Activated CD4-positive, CD25-positive, alpha-beta regulatory T cell treated with anti-CD3 and anti-CD28 coated beads, Interleukin-2, amount 50 U/mL, for 16 hours (primary cell): Measurements from ENCODE around the gene YIPF4.
"Not testable (repeated sequence)": the region's sequence is repeated elsewhere in the genome, so short reads cannot be mapped to it uniquely, and the experiment has no call there.

ENCODE experiments used
- DNase-seq: peaks from one replicate; pipeline ENCODE4 v3.0.0-alpha.2; 2020; ENCODE audit warnings: low read depth, low spot score

YIPF4 gene

DNA sequence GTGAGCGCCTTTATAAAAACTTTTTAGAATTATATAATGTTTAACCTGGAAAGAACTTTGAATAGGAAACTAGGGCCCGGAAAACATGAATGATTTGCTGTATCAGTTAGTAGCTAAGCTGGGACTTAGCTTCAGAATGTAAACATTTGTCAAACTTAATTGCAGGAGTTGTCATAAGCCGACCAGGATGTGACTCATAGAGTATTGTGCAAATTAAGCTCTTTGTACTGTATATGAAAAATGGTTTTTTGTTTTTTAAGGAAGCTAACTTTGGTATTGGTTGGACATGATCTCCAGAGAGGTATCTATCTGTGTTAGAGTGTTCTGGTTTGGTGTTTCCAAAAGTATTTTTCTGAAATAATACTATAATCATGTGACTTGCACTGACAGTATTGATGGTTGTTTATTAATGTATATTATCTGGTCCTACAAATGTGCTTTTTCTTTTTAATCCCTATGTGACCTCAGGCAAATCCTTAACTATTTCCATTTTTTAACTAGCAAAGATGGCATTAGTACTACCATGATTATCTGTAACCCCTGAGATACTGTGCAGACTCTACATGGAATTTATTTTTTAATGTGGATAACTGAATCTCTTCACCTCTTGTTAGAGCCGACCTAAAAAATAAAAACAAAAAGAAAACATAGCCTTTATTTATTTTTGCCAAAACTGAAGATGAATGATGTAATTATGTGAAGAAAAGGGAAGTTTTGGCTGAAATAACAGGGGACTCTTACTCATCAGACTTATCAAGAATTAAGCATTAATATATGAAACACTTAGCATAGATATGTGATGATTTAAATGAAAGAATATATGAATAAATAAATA is 11.7 kb downstream of the YIPF4 start:
- DNase-seq: no peak

DNA sequence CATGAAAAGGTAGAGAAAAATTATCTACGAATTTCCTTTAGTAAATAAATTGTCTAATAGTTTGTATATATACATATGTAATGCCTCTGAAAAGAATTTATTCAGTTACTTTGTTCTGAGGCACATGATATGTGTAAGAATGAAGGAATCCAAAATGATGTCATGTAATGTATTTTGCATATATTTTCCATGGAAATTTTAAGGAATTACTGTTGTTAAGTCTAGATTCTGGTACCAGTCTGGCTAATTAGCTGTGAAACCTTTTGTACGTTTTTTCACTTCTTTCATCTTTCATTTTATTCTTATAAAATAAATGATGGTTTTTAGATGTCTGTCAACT is 12.3 kb downstream of the YIPF4 start:
- no peak for DNase-seq

DNA sequence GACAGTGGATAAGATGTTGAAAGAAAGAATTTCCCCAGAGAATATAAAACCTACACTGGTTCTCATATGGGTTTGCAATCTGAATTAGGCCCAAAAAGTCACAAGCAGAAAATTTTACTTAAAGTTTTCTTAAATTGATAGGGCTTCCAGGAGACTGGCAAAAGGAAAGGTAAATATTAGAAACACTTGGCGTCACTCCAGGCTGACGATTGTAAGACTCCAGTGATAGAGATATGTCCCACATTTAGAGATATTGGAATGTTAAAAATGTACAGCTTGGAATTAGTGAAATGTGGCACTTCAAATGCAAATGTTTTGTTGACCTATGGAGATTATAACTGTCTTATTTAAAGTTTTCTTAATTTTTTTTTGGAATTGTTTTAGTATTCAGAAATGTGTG is 14.0 kb downstream of the YIPF4 start:
- no peak for DNase-seq

DNA sequence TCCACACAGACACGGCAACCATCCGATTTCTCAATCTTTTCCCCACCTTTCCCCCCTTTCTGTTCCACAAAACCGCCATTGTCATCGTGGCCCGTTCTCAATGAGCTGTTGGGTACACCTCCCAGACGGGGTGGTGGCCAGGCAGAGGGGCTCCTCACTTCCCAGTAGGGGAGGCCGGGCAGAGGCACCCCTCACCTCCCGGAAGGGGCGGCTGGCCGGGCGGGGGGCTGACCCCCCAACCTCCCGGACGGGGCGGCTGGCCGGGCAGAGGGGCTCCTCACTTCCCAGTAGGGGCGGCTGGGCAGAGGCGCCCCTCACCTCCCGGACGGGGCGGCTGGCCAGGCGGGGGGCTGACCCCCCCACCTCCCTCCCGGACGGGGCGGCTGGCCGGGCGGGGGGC is 15.8 kb downstream of the YIPF4 start:
- not testable (repeated sequence) for DNase-seq

DNA sequence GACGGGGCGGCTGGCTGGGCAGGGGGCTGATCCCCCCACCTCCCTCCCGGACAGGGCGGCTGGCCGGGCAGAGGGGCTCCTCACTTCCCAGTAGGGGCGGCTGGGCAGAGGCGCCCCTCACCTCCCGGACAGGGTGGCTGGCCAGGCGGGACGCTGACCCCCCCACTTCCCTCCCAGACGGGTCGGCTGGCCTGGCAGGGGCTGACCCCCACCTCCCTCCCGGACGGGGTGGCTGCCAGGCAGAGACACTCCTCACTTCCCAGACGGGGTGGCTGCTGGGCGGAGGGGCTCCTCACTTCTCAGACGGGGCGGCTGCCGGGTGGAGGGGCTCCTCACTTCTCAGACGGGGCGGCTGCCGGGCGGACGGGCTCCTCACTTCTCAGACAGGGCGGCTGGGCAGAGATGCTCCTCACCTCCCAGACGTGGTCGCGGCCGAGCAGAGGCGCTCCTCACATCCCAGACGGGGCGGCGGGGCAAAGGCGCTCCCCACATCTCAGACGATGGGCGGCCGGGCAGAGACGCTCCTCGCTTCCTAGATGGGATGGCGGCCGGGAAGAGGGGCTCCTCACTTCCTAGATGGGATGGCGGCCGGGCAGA is 16.4 kb downstream of the YIPF4 start:
- DNase-seq: not testable (repeated sequence)

DNA sequence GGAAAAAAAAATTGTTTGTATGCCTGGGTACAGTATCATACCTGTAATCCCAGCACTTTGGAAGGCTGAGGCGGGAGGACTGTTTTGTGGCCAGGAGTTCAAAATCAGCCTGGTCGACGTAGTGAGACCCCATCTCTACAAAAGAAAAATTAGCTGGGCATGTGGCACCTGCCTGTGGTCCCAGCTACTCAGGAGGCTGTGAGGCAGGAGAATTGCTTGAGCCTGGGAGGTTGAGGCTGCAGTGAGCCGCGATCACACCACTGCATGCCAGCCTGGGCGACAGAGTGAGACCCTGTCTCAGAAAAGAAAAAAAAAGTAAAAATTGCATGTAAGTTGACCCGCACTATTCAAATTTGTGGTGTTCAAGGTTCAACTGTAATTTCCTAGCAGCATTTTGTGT is 32.9 kb downstream of the YIPF4 start:
- no peak for DNase-seq

DNA sequence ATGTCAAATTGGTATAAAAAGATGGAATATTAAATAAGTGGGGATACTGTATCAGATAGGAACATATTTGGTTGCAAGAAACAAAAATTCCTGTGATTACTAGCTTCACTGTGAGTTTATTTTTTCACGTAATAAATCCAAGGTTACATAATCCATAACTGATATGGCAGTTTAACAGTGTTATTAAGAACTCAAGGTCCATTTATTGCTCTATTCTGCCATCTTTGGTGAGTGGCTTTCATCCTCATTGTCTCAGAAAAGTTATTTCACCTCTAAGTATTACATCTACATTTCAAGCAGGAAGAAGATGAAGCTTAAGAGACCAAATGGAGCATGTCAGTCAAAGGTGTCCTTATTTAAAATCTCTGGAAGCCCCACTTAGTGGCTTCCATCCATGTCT is 37.2 kb downstream of the YIPF4 start:
- no peak for DNase-seq

DNA sequence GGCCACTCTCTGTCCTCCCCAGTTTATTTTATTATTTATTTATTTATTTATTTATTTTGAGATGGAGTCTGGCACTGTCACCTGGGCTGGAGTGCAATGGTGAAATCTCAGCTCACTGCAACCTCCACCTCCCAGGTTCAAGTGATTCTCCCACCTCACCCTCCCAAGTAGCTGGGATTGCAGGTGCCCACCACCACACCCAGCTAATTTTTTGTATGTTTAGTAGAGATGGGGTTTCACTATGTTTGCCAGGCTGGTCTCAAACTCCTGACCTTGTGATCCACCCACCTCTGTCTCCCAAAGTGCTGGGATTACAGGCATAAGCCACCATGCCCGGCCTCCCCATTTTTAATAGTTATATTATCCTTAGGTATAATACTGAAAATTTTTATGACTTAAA is 51.0 kb downstream of the YIPF4 start:
- DNase-seq: not testable (repeated sequence)

DNA sequence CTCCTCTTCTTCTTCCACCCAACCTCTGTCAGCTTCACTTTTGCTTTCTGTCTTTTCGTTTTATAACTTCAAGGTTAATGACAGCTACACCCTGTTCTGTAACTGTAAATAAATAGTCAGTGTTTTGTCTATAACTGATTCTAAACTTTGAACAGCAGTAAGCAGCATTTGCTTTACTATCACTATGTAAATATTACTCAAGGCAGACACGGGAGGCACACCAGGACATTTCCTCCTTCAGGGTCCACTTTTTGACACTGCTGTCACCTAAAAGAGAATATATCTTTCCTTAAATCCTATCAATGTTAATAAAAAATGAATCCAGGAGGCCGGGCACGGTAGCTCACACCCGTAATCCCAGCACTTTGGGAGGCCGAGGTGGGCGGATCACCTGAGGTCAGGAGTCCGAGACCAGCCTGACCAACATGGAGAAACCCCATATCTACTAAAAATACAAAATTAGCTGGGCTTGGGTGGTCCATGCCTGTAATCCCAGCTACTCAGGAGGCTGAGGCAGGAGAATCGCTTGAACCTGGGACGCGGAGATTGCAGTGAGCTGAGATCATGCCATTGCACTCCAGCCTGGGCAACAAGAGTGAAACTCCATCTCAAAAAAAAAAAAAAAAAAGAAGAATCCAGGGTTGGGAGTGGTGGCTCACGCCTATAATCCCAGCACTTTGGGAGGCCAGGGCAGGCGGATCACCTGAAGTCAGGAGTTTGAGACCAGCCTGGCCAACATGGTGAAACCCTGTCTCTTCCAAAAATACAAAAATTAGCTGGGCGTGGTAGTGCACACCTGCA is 51.7 kb downstream of the YIPF4 start:
- not testable (repeated sequence) for DNase-seq

DNA sequence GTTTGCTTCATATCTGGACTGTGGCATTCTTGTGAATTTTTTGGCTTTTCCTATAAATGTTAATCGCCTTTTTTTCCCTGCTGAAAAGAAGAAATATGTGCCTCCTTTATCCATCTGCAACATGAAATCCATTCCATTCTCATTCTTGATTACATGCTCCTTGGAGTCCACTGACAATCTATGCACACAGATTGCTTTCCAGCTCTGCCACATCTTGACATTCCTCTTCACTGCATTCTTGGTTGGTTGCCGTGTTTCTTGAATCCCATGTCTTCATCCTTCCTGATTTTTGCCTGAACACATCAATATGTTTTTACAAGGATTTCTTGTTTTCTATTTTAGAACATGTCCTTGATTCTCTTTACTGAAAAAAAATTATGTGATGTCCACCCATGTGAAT is 52.4 kb downstream of the YIPF4 start:
- no peak for DNase-seq

DNA sequence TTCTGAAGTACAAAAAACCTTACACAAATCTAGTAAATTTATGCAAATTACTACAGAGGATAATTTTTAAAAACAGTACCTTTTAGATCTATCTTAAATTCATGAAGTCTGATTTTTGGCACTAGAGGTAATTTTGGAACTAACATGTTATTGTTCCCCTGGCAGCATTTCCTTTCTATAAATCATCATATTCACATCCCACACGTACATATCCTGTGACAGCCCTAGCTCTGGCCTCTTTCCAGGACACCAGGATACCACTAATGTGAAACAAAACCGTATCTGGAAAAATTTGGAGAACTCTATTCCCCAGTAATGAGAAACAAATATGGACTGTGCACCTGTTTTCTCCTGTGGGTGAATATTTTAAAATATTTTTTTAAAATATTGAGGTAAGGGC is 65.1 kb downstream of the YIPF4 start:
- no peak for DNase-seq

DNA sequence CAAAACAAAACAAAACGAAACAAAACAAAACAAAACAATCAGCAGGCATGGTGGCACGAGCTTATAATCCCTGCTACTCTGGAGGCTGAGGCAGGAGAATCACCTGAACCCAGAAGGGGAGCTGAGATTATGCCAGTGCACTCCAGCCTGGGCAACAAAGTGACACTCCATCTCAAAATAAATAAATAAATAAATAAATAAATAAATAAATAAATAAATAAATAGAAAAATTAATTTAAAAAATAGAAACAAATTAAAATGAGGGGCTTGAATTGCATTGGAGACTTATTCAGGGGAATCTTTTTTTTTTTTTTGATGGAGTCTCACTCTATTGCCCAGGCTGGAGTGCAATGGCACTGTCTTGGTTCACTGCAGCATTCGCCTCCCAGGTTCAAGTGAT is 73.1 kb downstream of the YIPF4 start:
- not testable (repeated sequence) for DNase-seq

DNA sequence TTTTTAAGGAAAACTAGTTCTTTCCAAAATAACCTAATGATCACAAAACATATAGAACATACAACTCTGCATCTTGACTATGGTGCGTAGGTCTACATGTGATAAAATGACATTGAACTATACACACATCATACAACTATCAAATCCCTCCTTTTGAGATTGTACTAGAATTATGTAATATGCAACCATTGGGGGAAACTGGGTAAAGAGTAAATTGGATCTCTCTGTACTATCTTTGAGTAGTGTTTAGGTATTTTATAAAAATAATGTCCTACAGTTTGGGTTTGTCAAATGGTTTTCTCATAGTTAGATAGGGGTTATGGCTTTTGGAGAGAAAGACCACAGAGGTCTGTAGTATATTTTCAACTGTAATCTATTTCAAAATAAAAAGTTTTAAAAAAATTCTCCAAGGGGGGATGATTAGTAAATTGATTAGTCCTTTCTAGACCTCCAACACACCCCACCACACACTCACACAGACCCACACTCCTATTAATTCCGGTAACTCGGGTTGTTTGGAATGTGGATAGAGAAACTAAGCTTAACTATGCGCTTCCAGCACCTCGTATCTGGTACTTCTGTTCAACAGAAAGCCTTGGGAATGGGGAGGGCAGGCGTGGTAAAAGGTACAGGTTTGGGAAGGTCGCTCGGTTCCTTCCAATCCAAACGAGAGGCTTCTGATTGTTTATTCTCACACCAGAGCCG is 78.4 kb downstream of the YIPF4 start:
- DNase-seq: no peak

DNA sequence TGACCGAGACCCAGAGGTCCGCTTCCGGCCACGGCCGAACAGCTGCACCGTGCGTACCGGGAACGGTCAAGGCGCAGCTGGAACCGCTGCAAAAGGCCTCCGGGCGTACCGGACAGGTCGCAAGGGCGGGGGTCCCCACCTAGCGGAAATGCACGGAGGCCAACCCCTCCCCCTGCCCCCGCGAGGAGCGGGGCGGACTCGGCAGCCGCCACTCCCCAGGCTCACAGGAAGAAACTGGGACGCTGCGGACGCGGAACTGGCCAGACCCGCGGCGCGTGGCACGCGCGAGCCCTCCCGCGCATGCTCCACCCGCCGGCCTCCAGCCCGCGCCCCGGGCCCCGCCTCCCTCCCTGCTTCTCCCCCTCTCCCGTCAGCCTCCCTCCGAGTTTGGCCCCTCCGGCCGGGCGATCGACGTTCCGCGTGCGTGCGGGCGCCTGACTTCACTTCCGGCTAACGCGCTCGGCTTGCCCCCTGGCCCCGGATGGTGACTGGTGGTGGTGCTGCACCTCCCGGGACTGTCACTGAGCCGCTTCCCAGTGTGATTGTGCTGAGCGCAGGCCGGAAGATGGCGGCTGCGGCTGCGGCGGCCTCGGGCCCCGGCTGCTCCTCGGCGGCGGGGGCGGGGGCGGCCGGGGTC is 79.1 kb downstream of the YIPF4 start, which contains the start of gene BIRC6:
BIRC6 (plus strand) TSS at position 343 of the 637 bp plus-strand sequence; CDS start at position 482, 139 bp downstream.
- DNase-seq: peak; percentile 81

DNA sequence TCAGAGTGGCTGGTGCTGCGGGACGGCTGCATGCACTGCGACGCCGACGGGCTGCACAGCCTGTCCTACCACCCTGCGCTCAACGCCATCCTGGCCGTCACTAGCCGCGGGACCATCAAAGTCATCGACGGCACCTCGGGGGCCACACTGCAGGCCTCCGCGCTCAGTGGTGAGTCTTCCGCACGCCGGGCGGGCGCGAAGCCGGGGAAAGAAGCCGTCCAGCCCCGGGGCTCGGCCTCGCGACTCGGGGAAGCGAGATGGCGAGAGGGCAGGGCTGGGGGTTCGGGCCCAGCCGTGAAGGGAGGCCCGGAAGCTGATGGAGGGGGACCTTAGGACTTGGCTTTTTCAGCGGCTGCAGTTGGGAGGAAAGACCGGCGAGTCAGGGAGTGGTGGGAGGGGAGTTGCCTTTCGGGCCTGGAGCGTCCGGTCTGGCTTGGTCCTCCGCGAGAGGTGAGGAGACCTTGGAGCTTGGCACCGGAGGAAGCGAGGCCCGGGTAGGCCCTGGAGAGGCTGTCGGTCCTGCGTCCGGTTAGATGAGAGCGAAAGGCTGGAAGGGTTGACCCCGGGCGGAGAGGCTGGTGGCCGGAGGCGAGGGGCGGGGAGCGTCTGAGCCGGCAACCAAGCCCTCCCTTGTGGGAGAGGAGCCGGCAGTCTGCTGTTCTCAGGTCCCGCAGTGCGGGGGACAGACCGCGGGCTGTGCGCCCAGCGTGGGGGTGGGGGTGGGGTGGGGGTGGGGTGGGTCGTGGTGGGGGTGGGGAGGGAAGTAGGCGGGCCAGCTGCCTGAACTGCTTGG is 79.8 kb downstream of the YIPF4 start:
- peak; percentile 2 for DNase-seq

DNA sequence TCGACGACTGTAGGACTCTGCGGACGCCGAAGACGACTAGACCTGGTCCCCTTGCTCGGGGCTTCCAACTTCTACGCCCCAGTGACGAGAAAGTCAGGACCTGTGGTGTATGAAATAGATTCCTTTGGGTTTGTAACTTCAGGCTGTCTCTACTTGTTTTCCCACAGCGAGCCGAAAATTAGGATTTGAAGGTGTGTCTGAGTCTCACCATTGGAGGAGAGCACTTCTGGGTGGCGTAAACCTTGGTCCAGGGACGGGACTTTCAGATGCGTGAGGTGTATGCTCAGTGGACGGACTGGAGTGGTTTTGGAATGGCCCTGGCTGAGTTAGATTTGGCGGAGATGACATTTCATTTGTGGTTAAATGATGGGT is 80.4 kb downstream of the YIPF4 start:
- peak; percentile 1 for DNase-seq

DNA sequence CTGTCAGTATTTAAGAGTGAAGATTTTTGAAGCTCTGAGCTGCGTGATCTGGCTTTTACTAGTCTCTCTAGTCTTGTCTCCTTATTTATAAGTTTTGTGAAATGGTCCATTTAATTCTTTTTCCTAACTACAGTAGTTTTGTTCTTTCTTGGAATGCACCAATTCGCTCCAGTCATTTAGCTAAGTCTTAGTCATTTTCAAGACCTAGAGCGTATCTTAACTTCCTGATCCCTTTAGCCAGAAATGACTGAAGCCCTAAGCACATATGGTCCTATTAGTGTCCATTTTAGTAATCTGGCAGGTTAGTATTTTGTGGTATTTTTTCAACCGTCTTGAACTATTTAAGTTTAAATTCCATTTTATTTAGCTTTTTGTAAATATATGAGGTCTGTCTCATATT is 82.7 kb downstream of the YIPF4 start:
- DNase-seq: no peak

DNA sequence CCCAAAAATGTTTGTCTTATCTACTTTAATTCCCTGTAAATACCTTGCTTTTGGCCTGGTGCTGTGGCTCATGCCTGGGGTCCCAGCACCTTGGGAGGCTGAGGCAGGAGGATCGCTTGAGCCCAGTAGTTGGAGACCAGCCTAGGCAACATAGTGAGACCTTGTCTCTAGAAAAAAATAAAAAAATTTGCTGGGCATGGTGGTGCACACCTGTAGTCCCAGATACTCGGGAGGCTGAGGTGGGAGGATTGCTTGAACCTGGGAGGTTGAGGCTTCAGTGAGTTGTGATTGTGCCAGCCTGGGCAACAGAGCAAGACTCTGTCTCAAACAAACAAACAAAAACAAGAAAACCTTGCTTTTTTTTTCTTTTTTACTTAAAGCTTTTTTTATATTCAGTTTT is 85.3 kb downstream of the YIPF4 start:
- not testable (repeated sequence) for DNase-seq

DNA sequence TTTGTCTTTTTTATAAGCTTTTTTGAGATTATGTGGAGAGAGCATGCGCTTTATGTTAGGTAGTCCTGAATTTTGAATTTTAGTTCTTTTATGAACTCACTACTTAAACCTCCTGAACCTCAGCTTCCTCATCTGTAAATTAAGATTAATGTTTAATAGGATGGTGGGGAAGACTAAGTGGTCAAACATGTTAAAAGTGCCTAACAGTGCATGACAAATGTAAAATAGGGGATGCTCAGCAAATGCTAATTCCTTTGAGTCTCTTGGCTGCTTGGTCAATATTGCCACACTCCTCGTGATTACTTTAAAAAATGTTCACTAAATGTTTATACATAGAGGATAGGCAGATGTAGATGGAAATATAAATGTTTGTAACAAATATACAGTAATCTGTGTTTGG is 85.9 kb downstream of the YIPF4 start:
- DNase-seq: no peak

DNA sequence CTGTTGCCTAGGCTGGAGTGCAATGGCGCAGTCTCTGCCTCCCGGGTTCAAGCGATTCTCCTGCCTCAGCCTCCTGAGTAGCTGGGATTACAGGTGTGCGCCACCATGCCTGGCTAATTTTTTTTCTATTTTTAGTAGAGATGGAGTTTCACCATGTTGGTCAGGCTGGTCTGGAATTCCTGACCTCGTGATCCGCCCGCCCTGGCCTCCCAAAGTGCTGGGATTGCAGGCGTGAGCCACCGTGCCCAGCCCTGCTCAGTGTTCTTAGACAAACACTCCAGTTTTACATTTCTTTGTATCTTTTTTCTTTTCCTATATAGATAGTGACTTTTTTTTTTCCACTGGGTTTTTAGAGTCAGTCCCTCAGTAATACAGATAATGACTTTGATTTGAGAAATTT is 86.6 kb downstream of the YIPF4 start:
- DNase-seq: not testable (repeated sequence)

DNA sequence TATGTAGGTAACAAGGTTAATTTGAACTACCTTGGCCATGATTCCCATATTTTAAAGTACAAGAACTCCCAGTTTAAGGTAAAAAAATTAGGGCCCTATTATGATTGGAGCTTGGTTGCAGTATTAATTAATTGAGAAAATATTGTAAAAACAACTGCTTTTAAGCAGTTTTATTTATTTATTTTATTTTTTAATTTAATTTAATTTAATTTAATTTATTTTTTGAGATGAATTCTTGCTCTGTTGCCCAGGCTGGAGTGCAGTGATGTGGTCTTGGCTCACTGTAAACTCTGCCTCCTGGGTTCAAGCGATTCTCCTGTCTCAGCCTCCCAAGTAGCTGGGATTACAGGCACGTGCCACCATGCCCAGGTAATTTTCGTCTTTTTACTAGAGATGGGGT is 88.0 kb downstream of the YIPF4 start:
- DNase-seq: not testable (repeated sequence)
